Activated gamma-delta T cell treated with Interleukin-2 at 50 U/mL for 16 hours (primary cell): Measurements from ENCODE around the gene UBL3.

Experiments
- DNase-seq: peaks from one replicate; pipeline ENCODE4 v3.0.0-alpha.2; 2020

UBL3 gene

GRCh38 chr13:29753618-29754472, 96.6 kb downstream of the UBL3 start:
- no peak for DNase-seq

DNA sequence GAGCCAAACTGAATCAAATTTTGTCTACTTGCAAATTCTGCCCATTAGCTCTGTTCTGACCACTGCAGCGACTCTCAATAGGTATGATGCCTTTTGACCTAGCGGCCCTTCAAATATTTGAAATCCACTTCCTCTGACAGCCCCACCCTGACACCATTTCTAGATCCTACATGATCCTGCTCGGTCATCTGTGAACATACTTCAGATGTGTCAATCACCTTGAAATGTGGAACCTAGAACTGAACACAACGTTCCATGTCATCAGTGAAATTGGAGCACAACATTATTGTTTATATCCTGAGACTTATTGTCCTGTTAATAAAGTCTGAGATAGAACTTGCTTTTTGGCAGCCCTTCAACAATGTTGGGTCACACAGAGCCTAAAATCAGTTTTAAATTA, 98.2 kb downstream of the UBL3 start:
- DNase-seq: no peak

DNA sequence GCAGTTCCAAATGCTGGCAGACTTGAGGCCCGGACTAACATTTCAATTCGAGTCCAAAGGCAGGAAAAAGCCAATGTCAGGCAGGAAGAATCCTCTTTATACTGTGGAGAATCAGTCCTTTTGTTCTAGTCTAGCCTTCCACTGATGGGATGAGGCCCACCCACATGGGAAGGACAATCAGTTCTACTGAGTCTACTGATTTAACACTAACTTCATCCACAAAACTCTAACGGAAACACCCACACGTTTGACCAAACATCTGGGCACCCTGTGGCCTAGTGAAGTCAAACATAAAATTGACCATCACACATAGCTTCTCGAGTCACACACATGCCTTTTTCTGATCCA, 100.3 kb downstream of the UBL3 start:
- no peak for DNase-seq

- no peak for DNase-seq
Observed at GRCh38 chr13:29749401-29750182, 100.8 kb downstream of the UBL3 start.

DNA sequence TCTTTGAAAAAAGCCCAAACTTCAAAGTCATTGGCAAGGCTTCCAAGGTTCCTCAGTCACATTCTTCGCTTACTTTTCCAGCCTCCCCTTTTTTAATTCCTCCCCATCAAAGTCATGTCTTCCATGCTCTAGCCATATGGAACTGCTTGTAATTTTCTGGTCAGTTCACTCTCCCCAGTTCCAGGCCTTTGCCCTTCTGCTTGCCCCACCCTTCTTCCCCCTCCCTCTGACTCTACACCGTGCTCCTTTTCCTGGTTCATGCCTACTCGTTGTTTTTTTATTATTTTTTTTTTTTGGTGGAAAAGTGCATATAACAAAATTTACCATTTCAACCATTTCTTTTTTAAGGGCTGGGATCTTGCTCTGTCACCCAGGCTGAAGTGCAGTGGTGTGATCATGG, 102.3 kb downstream of the UBL3 start:
- DNase-seq: no peak

DNA sequence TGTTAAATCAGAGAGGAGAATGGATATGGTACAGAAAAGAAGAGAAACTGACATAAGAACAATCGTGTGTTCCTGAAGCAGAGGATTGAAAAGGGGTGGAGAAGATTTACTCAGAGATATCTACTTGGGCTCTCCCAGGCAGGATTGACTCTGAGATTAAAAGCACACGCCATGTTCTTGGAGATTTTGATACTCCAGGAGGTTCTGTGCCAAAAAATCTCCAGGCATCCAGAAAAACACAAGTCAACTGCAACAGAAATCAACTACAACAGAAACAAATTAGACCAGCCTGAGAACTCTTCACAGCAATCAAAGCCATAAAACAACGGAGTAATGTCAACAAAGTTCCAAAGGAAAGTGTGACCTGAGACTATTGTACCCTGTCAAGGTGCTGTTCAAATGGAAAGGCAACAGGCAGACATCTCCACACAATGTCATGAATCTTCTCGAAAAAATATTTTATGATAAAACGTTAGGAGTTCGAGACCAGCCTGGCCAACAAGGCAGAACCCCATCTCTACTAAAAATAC, 104.2 kb downstream of the UBL3 start:
- DNase-seq: no peak

DNA sequence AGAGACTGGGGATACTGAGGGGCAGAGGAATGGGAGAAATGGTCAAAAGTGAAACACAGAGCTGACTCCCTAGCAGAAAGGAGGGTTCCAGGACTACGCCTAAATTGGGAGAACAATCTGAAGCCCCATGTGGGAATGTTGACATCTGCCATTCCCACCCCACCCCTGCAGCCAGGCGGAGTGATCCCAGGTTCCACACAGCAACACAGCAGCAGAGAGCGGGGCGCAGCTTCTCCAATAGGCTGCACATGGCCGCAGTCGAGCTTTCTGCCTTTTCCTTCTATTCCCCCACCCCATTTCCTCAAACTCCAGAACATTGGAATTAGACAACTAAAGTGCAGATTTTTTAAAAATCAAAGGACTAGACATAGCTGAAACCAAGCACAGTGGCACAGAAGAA, 104.7 kb downstream of the UBL3 start:
- no peak for DNase-seq

DNA sequence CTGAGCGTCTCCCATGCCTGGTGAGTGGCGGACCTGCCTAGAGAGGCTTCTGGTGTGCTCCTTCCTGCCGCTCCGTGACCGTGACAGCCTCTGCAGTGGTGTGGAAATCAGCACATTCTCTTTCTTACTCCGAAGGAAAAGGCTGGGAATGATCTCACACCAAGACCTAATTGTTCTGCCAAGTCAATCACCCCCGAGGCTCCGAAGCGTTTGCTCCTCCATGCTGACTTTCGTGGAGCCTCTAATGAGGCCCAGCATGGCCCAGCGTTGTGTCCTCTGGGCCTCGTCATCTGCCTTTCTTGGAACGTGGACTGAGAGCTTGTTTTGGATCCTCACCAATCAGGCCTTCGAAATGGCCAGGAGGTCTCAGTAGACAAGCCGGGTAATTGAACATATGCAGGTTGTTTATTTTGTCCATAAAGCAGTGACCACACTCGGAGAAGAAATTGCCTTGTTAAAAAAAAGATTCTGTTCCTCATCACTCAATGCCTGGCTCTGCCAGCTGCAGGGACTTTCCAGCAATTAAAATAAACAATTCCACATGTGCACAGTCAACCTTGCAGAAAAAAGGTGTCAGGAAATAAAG, 107.1 kb downstream of the UBL3 start:
- DNase-seq: no peak

DNA sequence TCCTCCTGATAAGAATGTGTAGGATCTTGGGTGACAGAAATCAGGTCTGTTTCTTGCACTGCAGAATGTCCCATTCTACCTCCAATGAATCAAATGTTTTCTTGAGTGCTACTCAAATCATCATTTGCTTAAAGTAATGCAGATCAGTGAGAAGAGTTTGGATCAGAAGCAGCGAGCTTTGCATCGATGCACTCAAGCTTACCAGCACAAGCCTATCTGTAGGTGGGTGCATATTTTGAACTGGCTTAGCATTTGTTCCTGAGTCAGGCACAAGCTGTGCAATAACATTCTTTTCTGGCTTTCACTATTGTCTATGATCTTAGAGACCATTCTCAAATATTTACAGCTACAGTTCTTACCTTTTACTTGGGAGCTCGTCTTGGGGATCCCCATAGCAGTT, 109.5 kb downstream of the UBL3 start:
- no peak for DNase-seq

DNA sequence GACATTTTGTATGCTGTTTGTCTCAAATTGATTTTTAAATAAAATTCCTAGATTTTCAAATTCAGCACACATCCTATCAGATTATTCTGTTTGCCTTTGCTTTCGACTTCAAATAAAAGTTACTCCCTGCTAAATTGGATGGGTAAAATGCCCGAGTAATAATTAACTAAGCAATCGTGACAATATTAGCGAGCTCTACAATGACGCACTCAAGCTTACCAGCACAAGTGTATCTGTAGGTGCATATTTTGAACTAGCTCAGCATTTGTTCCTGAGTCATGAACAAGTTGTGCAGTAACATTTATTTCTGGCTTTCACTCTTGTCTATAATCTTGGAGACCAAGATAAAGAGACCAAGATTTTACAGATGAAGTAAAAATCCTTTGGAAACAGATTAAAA, 113.4 kb downstream of the UBL3 start:
- no peak for DNase-seq

DNA sequence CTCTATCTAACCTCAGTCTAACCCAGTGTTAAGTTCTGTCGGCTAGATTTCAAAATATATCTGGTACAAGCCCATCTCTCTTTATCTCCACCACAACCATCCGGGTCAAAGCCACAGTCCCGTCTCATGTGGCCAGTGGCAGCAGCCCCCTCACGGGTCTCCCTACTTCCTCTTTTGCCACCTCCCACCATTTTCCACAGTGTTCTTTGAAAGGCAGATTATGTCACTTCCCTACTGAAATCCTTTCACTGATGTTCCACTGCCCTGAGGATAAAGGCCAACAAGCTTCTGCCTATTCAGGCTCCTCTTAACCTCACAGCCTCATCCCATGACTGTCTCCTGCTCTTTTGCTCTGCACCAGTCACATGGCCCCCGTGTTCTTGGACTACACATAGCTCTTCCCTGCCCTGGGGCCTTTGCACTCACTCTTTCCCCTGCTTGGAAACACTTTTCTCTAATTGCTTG, 117.2 kb downstream of the UBL3 start:
- DNase-seq: no peak

- no peak for DNase-seq
Observed at GRCh38 chr13:29730253-29730652, 120.2 kb downstream of the UBL3 start.

- no peak for DNase-seq
Observed at GRCh38 chr13:29722415-29722814, 128.0 kb downstream of the UBL3 start.

DNA sequence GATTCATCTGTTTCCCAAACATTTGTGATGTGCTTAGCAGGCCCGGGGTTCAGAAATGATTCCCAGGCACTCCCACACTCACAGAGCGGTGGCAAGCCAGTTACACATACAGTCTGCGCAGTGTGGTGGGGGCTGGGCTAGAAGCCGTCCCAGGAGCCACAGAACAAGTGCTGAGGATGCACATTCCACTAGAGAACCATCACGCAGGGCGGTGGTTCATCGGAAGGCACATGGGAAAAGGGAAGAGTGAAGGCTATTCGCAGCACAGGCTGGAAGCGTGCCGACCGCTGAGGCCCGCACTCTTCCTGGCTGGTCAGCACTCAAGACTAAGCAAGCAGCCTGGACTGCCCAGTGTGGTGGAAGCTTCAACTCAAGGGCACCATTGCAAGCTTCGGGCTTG, 128.7 kb downstream of the UBL3 start:
- DNase-seq: no peak

DNA sequence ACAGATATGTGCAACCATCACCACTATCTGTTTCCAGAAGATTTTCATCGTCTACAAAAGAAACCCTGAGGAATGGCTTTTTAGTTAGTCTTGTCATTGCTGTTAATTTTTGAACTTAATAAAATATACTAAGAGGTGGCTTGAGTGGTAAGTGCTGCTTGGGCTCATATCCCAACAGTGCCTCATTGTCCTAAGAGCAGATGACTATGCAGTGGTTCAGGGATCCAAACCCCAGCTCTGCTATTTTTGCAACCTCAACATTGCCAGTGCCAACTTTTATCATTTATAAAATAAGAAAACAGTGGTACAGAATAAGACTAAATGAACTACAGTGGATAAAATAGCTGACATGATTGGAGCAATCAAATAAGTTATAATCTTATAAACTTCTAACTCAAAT, 131.7 kb downstream of the UBL3 start:
- DNase-seq: no peak

GRCh38 chr13:29716493-29716892, 133.9 kb downstream of the UBL3 start:
- DNase-seq: no peak
